ENCODE results near the gene PAK6. TPM values are rescaled to one million over a fixed set of nuclear protein-coding genes. Genes with fewer than 3 reads are reported as not detected.

The PAK6 gene
- total and polyA plus RNA-seq, 5 donors: 9.2 to 22.6 (median 16.5) TPM

- 57% methylated on average over 8 of the region's 8 CpGs for WGBS
- intact Hi-C loops (cut with DNase I): no loop called here
- no peak for ATAC-seq
- H3K27me3 ChIP-seq (ENCODE audit: control insufficient read depth, insufficient read depth): no peaks in the 10 kb centered on the region
- peaks cover under 1% of the 10 kb centered on the region for H3K4me1 ChIP-seq (ENCODE audit: control insufficient read depth, insufficient read depth, low read length)
- H3K27ac ChIP-seq (ENCODE audit: low read length): no peak overlapping the region
- H3K9me3 ChIP-seq (ENCODE audit: control insufficient read depth, low read length): no peaks in the 10 kb centered on the region
- no peak overlapping the region for H3K4me3 ChIP-seq (ENCODE audit: low read length)
- peak in 1 of 3 donors; percentile 10 for DNase-seq
Measured at GRCh38 chr15:40258544-40258943, 19.7 kb downstream of the PAK6 start.

GRCh38 chr15:40259021-40259420 is 20.2 kb downstream of the PAK6 start:
- Histone ChIP-seq H3K4me1 (ENCODE audit: control insufficient read depth, insufficient read depth, low read length) (no peaks in the 10 kb centered on the region), H3K9me3 (ENCODE audit: control insufficient read depth, low read length) (no peaks in the 10 kb centered on the region), H3K27ac (ENCODE audit: low read length) (no peak overlapping the region), H3K4me3 (ENCODE audit: low read length) (no peak overlapping the region), H3K27me3 (ENCODE audit: control insufficient read depth, insufficient read depth) (no peaks in the 10 kb centered on the region)
- DNase-seq: peak in 1 of 3 donors; percentile 31
- WGBS: 66% methylated on average over 7 of the region's 7 CpGs
- no peak for ATAC-seq
- intact Hi-C loops (cut with DNase I): no loop called here

GRCh38 chr15:40263024-40263754 is 24.3 kb downstream of the PAK6 start:
- intact Hi-C loops (cut with DNase I): no loop called here
- ATAC-seq: no peak

GRCh38 chr15:40264321-40265153 is 25.7 kb downstream of the PAK6 start:
- H3K27me3 ChIP-seq (ENCODE audit: control insufficient read depth, insufficient read depth): no peaks in the 10 kb centered on the region
- H3K9me3 ChIP-seq (ENCODE audit: control insufficient read depth, low read length): no peaks in the 10 kb centered on the region
- H3K4me1 ChIP-seq (ENCODE audit: control insufficient read depth, insufficient read depth, low read length): no peaks in the 10 kb centered on the region
- H3K27ac ChIP-seq (ENCODE audit: low read length): no peak overlapping the region
- intact Hi-C loops (cut with DNase I): no loop called here
- no peak for ATAC-seq
- H3K4me3 ChIP-seq (ENCODE audit: low read length): no peak overlapping the region
- no peak for DNase-seq
- WGBS: 84% methylated on average over 16 of the region's 16 CpGs

More at GRCh38 chr15:40263024-40263754, 24.3 kb downstream of the PAK6 start:
- Histone ChIP-seq H3K9me3 (ENCODE audit: control insufficient read depth, low read length) (no peaks in the 10 kb centered on the region), H3K4me3 (ENCODE audit: low read length) (no peak overlapping the region), H3K4me1 (ENCODE audit: control insufficient read depth, insufficient read depth, low read length) (no peaks in the 10 kb centered on the region), H3K27ac (ENCODE audit: low read length) (no peak overlapping the region), H3K27me3 (ENCODE audit: control insufficient read depth, insufficient read depth) (no peaks in the 10 kb centered on the region)
- DNase-seq: no peak
- WGBS: 79% methylated on average over 12 of the region's 12 CpGs

GRCh38 chr15:40265355-40265754 is 26.5 kb downstream of the PAK6 start:
- 84% methylated on average over 10 of the region's 10 CpGs for WGBS

GRCh38 chr15:40265875-40266274 is 27.0 kb downstream of the PAK6 start:
- 92% methylated on average over 20 of the region's 20 CpGs for WGBS
- intact Hi-C loops (cut with DNase I): no loop called here
- no peaks in the 10 kb centered on the region for H3K27me3 ChIP-seq (ENCODE audit: control insufficient read depth, insufficient read depth)
- H3K27ac ChIP-seq (ENCODE audit: low read length): no peak overlapping the region
- no peaks in the 10 kb centered on the region for H3K4me1 ChIP-seq (ENCODE audit: control insufficient read depth, insufficient read depth, low read length)
- ATAC-seq: no peak
- no peaks in the 10 kb centered on the region for H3K9me3 ChIP-seq (ENCODE audit: control insufficient read depth, low read length)
- DNase-seq: peak in 1 of 3 donors; percentile 43
- no peak overlapping the region for H3K4me3 ChIP-seq (ENCODE audit: low read length)

More at GRCh38 chr15:40265355-40265754, 26.5 kb downstream of the PAK6 start:
- intact Hi-C loops (cut with DNase I): no loop called here
- H3K27me3 ChIP-seq (ENCODE audit: control insufficient read depth, insufficient read depth): no peaks in the 10 kb centered on the region
- no peaks in the 10 kb centered on the region for H3K4me1 ChIP-seq (ENCODE audit: control insufficient read depth, insufficient read depth, low read length)
- H3K9me3 ChIP-seq (ENCODE audit: control insufficient read depth, low read length): no peaks in the 10 kb centered on the region
- ATAC-seq: no peak
- no peak overlapping the region for H3K4me3 ChIP-seq (ENCODE audit: low read length)
- no peak for DNase-seq
- H3K27ac ChIP-seq (ENCODE audit: low read length): no peak overlapping the region

- DNase-seq (peak in 1 of 3 donors; percentile 60), ATAC-seq (peak; percentile 51 to 83)
- H3K4me3 ChIP-seq (ENCODE audit: low read length): no peak overlapping the region
- 49% methylated on average over 7 of the region's 7 CpGs for WGBS
- no peaks in the 10 kb centered on the region for H3K4me1 ChIP-seq (ENCODE audit: control insufficient read depth, insufficient read depth, low read length)
- no peaks in the 10 kb centered on the region for H3K9me3 ChIP-seq (ENCODE audit: control insufficient read depth, low read length)
- H3K27ac ChIP-seq (ENCODE audit: low read length): no peak overlapping the region
- H3K27me3 ChIP-seq (ENCODE audit: control insufficient read depth, insufficient read depth): no peaks in the 10 kb centered on the region
- intact Hi-C loops (cut with DNase I): no loop called here
Measured at GRCh38 chr15:40266828-40267304, 28.0 kb downstream of the PAK6 start.

GRCh38 chr15:40267670-40268069 is 28.8 kb downstream of the PAK6 start:
- intact Hi-C loops (cut with DNase I): no loop called here
- ATAC-seq: no peak
- H3K27ac ChIP-seq (ENCODE audit: low read length): no peak overlapping the region
- 77% methylated on average over 4 of the region's 4 CpGs for WGBS
- no peaks in the 10 kb centered on the region for H3K27me3 ChIP-seq (ENCODE audit: control insufficient read depth, insufficient read depth)
- no peaks in the 10 kb centered on the region for H3K9me3 ChIP-seq (ENCODE audit: control insufficient read depth, low read length)
- DNase-seq: peak in 1 of 3 donors; percentile 24
- H3K4me1 ChIP-seq (ENCODE audit: control insufficient read depth, insufficient read depth, low read length): no peaks in the 10 kb centered on the region
- no peak overlapping the region for H3K4me3 ChIP-seq (ENCODE audit: low read length)

GRCh38 chr15:40269604-40270003 is 30.7 kb downstream of the PAK6 start:
- H3K27me3 ChIP-seq (ENCODE audit: control insufficient read depth, insufficient read depth): no peaks in the 10 kb centered on the region
- no peak overlapping the region for H3K27ac ChIP-seq (ENCODE audit: low read length)
- no peaks in the 10 kb centered on the region for H3K4me1 ChIP-seq (ENCODE audit: control insufficient read depth, insufficient read depth, low read length)
- intact Hi-C loops (cut with DNase I): loop anchor here in 3 of 4 donors (5.0 to 10.0 kb wide), 2 partner anchors 222 to 225 kb away; no protein-coding TSS in a partner anchor
- WGBS: 84% methylated on average over 4 of the region's 4 CpGs
- ATAC-seq: no peak
- no peaks in the 10 kb centered on the region for H3K9me3 ChIP-seq (ENCODE audit: control insufficient read depth, low read length)
- no peak for DNase-seq
- H3K4me3 ChIP-seq (ENCODE audit: low read length): no peak overlapping the region

- Histone ChIP-seq H3K27ac (ENCODE audit: low read length) (no peak overlapping the region), H3K27me3 (ENCODE audit: control insufficient read depth, insufficient read depth) (no peaks in the 10 kb centered on the region), H3K9me3 (ENCODE audit: control insufficient read depth, low read length) (no peaks in the 10 kb centered on the region), H3K4me1 (ENCODE audit: control insufficient read depth, insufficient read depth, low read length) (no peaks in the 10 kb centered on the region), H3K4me3 (ENCODE audit: low read length) (no peak overlapping the region)
- 74% methylated on average over 11 of the region's 11 CpGs for WGBS
- intact Hi-C loops (cut with DNase I): loop anchor here in 3 of 4 donors (5.0 to 10.0 kb wide), 2 partner anchors 223 to 226 kb away; no protein-coding TSS in a partner anchor
- DNase-seq (no peak), ATAC-seq (no peak)
Measured at GRCh38 chr15:40270246-40270995, 31.6 kb downstream of the PAK6 start.

All from right cardiac atrium (tissue), 5 donors.